ENCODE data around the gene NOS1AP.

DNA sequence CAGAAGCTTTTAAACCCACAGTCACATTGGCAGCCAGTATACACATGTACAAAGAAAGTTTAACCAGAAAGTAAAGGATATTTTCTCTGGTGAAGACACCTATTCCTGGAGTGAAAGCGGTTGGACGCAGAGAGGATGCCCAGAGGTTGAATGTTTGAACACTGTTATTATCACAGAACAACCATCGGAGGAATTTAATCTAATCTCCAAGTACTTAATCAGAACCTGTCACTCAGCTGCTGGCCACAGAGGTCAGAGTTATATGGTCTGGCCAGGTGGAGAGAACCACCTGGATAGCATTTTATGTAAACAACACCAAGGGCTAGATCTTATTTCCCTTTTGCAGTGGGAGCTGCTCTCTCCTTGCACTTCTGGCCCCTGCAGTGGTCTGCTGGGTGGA, 277.8 kb downstream of the NOS1AP start:
- TF ChIP-seq, protein P1, sequence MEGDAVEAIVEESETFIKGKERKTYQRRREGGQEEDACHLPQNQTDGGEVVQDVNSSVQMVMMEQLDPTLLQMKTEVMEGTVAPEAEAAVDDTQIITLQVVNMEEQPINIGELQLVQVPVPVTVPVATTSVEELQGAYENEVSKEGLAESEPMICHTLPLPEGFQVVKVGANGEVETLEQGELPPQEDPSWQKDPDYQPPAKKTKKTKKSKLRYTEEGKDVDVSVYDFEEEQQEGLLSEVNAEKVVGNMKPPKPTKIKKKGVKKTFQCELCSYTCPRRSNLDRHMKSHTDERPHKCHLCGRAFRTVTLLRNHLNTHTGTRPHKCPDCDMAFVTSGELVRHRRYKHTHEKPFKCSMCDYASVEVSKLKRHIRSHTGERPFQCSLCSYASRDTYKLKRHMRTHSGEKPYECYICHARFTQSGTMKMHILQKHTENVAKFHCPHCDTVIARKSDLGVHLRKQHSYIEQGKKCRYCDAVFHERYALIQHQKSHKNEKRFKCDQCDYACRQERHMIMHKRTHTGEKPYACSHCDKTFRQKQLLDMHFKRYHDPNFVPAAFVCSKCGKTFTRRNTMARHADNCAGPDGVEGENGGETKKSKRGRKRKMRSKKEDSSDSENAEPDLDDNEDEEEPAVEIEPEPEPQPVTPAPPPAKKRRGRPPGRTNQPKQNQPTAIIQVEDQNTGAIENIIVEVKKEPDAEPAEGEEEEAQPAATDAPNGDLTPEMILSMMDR (IDR thresholded peaks at IDR 0.05): no peak
- TF ChIP-seq POLR2A (IDR thresholded peaks at IDR 0.05; ENCODE audit: low read depth): no peak

Data from esophagus muscularis mucosa (tissue), 3 donors.